DOHH2 (cell line): ENCODE measurements around the gene GGA1.

ENCODE experiments used
- H3F3A ChIP-seq: fragments of 200-600 bp; sonication (generic), shearing (Covaris generic); 2 replicates; pipeline ENCODE4 v1.6.0; 2016; ENCODE audit warnings: antibody characterized with exemption, mild to moderate bottlenecking; ENCODE audit not compliant: control insufficient read depth, insufficient read depth
- H3K27ac ChIP-seq: fragments of 200-600 bp; sonication (generic); 2 replicates; pipeline ENCODE4 v1.5.1; 2014; ENCODE audit warnings: low read depth, mild to moderate bottlenecking, low read length, moderate library complexity
- H3K27me3 ChIP-seq: fragments of 200-600 bp; sonication (generic); 2 replicates; pipeline ENCODE4 v1.6.1; 2014; ENCODE audit warnings: mild to moderate bottlenecking, low read length, mixed read lengths; ENCODE audit not compliant: control insufficient read depth
- H3K36me3 ChIP-seq: fragments of 200-600 bp; sonication (generic); 2 replicates; pipeline ENCODE4 v1.6.1; 2014; ENCODE audit warnings: mild to moderate bottlenecking, low read length, moderate library complexity, mixed read lengths; ENCODE audit not compliant: control insufficient read depth
- H3K4me1 ChIP-seq: fragments of 200-600 bp; sonication (generic); 2 replicates; pipeline ENCODE4 v1.6.1; 2014; ENCODE audit warnings: mild to moderate bottlenecking, low read length, mixed read lengths; ENCODE audit not compliant: control insufficient read depth
- H3K4me2 ChIP-seq: fragments of 200-600 bp; sonication (generic); 2 replicates; pipeline ENCODE4 v1.6.0; 2014; ENCODE audit warnings: mild to moderate bottlenecking, low read length, moderate library complexity
- H3K4me3 ChIP-seq: fragments of 200-600 bp; sonication (generic); 2 replicates; pipeline ENCODE4 v1.5.1; 2014; ENCODE audit warnings: mild to moderate bottlenecking, low read length, mixed read lengths
- H3K79me2 ChIP-seq: fragments of 200-600 bp; sonication (generic); 2 replicates; pipeline ENCODE4 v1.6.1; 2014; ENCODE audit warnings: mild to moderate bottlenecking, low read length, mixed read lengths; ENCODE audit not compliant: control insufficient read depth
- H3K9me2 ChIP-seq: fragments of 200-600 bp; sonication (generic); replicated peaks from 2 replicates; pipeline ENCODE4 v1.6.1; 2014; ENCODE audit warnings: mild to moderate bottlenecking, low read length, mixed read lengths; ENCODE audit not compliant: control insufficient read depth
- H3K9me3 ChIP-seq: fragments of 200-600 bp; sonication (generic); 2 replicates; pipeline ENCODE4 v1.6.1; 2014; ENCODE audit warnings: antibody characterized with exemption, low read length, mixed read lengths; ENCODE audit not compliant: control insufficient read depth, insufficient read depth
- H4K20me1 ChIP-seq: fragments of 200-600 bp; sonication (generic); 2 replicates; pipeline ENCODE4 v1.6.0; 2014; ENCODE audit warnings: low read depth, mild to moderate bottlenecking, antibody characterized with exemption, low read length, moderate library complexity; ENCODE audit not compliant: control insufficient read depth, insufficient read depth
- EZH2phosphoT487 ChIP-seq: fragments of 200-600 bp; sonication (generic); IDR thresholded peaks from 2 replicates; pipeline ENCODE4 v1.6.1; 2017; ENCODE audit warnings: borderline replicate concordance, mild to moderate bottlenecking, antibody characterized with exemption, low read length, moderate library complexity, mixed read lengths
- TF ChIP-seq, protein P1 (sequence below): fragments of 200-600 bp; sonication (generic); IDR thresholded peaks from one replicate; pipeline ENCODE4 v1.5.1; 2014; ENCODE audit warnings: antibody characterized with exemption, mild to moderate bottlenecking, low read depth, low read length; ENCODE audit not compliant: poor library complexity, severe bottlenecking

The GGA1 gene

GRCh38 chr22:37570661-37570976 is 38.0 kb upstream of the GGA1 start:
- TF ChIP-seq EZH2phosphoT487, result no peak
- TF ChIP-seq, protein P1, sequence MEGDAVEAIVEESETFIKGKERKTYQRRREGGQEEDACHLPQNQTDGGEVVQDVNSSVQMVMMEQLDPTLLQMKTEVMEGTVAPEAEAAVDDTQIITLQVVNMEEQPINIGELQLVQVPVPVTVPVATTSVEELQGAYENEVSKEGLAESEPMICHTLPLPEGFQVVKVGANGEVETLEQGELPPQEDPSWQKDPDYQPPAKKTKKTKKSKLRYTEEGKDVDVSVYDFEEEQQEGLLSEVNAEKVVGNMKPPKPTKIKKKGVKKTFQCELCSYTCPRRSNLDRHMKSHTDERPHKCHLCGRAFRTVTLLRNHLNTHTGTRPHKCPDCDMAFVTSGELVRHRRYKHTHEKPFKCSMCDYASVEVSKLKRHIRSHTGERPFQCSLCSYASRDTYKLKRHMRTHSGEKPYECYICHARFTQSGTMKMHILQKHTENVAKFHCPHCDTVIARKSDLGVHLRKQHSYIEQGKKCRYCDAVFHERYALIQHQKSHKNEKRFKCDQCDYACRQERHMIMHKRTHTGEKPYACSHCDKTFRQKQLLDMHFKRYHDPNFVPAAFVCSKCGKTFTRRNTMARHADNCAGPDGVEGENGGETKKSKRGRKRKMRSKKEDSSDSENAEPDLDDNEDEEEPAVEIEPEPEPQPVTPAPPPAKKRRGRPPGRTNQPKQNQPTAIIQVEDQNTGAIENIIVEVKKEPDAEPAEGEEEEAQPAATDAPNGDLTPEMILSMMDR, result no peak
- H3K36me3 ChIP-seq, result no peaks in the 10 kb centered on the region
- peaks cover 11% of the 10 kb centered on the region for H3K4me1 ChIP-seq
- no peaks in the 10 kb centered on the region for H3K9me2 ChIP-seq
- H3K27ac ChIP-seq, result no peak overlapping the region
- peaks cover 27% of the 10 kb centered on the region for H3K27me3 ChIP-seq
- no peaks in the 10 kb centered on the region for H3K79me2 ChIP-seq
- H3K4me3 ChIP-seq, result no peak overlapping the region
- no peaks in the 10 kb centered on the region for H3K9me3 ChIP-seq
- no peak overlapping the region for H3K4me2 ChIP-seq
- no peaks in the 10 kb centered on the region for H3F3A ChIP-seq
- no peaks in the 10 kb centered on the region for H4K20me1 ChIP-seq

DNA sequence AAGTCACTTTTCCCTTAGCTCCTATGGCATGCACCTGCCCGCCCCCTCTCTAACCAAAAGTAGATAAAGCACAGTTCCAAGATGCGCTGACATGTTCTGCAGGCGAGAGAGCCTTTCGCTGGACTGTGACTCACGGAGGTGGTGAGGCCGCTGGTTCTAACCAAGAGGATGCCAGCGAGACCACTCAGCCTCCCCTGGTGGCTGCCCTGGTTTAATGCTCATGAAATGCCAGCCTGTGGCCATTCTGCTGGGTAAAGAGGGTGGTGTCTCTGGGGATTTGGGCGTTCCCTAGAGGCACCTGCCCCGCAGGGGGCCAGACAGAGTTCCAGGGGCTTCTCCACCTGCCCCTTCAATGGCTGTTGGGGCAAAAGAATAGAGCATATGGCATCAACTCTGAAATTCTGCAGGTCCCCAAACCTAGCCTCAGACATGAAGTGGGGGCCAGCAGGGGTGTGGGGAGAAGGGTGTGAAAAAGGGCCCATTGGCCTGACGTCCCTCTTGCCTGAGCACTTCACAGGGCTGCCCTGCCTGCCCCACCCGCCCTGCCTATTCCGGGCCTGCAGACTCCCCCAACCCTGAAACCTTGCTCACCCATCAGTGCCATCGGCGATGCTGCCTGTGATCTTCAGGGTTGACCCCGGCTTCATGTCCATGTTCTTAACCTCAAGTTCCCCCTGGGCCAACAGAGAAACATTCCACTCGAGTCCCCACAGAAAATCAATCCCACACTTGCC is 37.2 kb upstream of the GGA1 start:
- no peaks in the 10 kb centered on the region for H3K36me3 ChIP-seq
- H3K27ac ChIP-seq, result no peak overlapping the region
- no peaks in the 10 kb centered on the region for H3K79me2 ChIP-seq
- H3K9me2 ChIP-seq, result no peaks in the 10 kb centered on the region
- no peaks in the 10 kb centered on the region for H3K9me3 ChIP-seq
- H4K20me1 ChIP-seq, result no peaks in the 10 kb centered on the region
- no peaks in the 10 kb centered on the region for H3F3A ChIP-seq
- H3K4me2 ChIP-seq, result no peak overlapping the region
- no peak overlapping the region for H3K4me3 ChIP-seq
- peaks cover 11% of the 10 kb centered on the region for H3K4me1 ChIP-seq
- H3K27me3 ChIP-seq, result peaks cover 21% of the 10 kb centered on the region
- TF ChIP-seq, protein P1, result no peak
- no peak for TF ChIP-seq EZH2phosphoT487

- Histone ChIP-seq H3K9me2 (no peaks in the 10 kb centered on the region), H3K4me1 (peaks cover 6% of the 10 kb centered on the region), H3K27me3 (peaks cover 16% of the 10 kb centered on the region; the same call in 1 of the 2 replicates), H3K36me3 (no peaks in the 10 kb centered on the region), H3F3A (no peaks in the 10 kb centered on the region), H4K20me1 (no peaks in the 10 kb centered on the region), H3K79me2 (no peaks in the 10 kb centered on the region), H3K4me3 (no peak overlapping the region), H3K4me2 (no peak overlapping the region), H3K27ac (no peak overlapping the region), H3K9me3 (no peaks in the 10 kb centered on the region)
- TF ChIP-seq EZH2phosphoT487, result no peak
- TF ChIP-seq, protein P1, result no peak
Observed at GRCh38 chr22:37571992-37572373, 36.7 kb upstream of the GGA1 start.
